Fibroblast of the aortic adventitia (primary cell): ENCODE data around the gene TLK2. TPM values are rescaled to one million over a fixed set of nuclear protein-coding genes. Genes with fewer than 3 reads are reported as not detected.

Experiments used
- DNase-seq: peaks from one replicate; pipeline ENCODE4 v3.0.0-alpha.2; 2010; ENCODE audit warnings: low read depth
- H3K4me3 ChIP-seq: 2 replicates; pipeline ENCODE4 v1.5.1; 2011; ENCODE audit warnings: low read depth, mild to moderate bottlenecking, control low read depth, low read length, moderate library complexity
- total RNA-seq: library from RNA; depleted of rRNA; stranded (reverse); fragments of >200 nt; gene quantifications from 2 replicates; pipeline ENCODE4 v1.2.3, GENCODE V29; 2012; ENCODE audit warnings: low replicate concordance
- TF ChIP-seq, protein P1 (sequence below): IDR thresholded peaks from 2 replicates; pipeline ENCODE4 v1.5.1; 2011; ENCODE audit warnings: mild to moderate bottlenecking, low read length, control low read depth, inconsistent platforms; ENCODE audit not compliant: insufficient read depth

Gene TLK2
- total RNA-seq, 1 donor = 39.1 TPM

DNA sequence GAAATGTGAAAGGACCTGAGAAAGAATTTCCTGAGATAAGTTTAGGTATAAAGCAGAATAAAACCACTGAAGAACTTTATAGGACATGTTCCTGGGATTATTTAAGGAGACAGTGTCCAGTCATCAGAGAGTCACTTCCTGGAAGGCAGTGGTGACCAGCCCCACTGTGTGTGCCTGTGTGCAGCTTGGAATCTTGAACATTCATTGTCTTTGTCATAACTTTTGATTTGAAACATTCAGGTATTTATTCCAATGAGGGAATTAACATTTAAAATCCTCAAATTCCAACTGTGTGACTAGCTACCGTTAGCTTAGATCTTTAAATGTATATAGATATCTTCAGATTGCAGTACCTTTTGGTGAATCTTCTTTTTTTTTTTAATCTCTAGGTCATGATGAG is 87.2 kb downstream of the TLK2 start:
- TF ChIP-seq, protein P1, sequence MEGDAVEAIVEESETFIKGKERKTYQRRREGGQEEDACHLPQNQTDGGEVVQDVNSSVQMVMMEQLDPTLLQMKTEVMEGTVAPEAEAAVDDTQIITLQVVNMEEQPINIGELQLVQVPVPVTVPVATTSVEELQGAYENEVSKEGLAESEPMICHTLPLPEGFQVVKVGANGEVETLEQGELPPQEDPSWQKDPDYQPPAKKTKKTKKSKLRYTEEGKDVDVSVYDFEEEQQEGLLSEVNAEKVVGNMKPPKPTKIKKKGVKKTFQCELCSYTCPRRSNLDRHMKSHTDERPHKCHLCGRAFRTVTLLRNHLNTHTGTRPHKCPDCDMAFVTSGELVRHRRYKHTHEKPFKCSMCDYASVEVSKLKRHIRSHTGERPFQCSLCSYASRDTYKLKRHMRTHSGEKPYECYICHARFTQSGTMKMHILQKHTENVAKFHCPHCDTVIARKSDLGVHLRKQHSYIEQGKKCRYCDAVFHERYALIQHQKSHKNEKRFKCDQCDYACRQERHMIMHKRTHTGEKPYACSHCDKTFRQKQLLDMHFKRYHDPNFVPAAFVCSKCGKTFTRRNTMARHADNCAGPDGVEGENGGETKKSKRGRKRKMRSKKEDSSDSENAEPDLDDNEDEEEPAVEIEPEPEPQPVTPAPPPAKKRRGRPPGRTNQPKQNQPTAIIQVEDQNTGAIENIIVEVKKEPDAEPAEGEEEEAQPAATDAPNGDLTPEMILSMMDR = no peak
- H3K4me3 ChIP-seq = no peak overlapping the region
- DNase-seq = peak; percentile 59

DNA sequence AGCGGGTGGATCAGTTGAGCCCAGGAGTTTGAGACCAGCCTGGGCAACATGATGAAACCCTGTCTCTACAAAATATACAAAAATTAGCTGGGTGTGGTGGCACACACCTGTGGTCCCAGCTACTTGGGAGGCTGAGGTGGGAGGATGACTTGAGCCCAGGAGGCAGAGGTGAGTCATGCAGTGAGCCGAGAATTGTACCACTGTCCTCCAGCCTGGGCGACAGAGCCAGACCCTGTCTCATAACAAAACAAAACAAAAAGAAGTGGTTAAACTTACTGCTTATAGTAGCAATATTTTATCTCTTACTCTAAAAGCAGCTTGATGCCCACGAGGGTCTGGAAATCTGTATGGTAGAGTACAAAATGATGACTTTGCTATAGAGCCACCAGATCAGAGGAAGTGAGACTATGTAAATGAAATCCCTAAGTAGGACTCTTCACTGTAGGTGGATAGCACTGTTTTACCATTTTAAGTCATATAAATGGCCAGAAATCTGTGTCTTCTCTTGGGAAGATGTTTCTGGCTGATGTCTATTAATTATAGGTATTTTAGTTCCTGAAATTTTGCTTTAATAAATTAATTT is 88.5 kb downstream of the TLK2 start:
- no peak overlapping the region for H3K4me3 ChIP-seq
- TF ChIP-seq, protein P1 = no peak
- DNase-seq = no peak

DNA sequence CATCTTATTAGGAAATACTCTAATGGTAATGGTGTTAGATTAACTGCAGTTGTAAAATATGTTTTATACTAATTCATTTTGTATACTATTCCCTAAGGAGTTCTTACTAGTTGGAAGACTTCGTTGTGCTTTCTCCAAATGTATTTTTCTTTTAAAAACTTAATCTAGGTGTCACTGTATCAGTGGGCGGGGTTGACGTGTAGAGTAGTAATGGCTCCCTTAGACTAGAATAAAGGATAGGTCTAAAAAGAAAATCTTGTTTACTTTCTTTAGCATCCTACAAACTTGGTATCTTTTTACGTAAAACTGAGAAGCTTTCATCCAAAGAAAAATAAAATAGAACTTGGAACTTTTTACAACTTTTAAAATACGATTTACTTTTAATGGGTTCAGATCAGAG is 93.9 kb downstream of the TLK2 start:
- no peak overlapping the region for H3K4me3 ChIP-seq
- TF ChIP-seq, protein P1 = no peak
- peak; percentile 28 for DNase-seq

DNA sequence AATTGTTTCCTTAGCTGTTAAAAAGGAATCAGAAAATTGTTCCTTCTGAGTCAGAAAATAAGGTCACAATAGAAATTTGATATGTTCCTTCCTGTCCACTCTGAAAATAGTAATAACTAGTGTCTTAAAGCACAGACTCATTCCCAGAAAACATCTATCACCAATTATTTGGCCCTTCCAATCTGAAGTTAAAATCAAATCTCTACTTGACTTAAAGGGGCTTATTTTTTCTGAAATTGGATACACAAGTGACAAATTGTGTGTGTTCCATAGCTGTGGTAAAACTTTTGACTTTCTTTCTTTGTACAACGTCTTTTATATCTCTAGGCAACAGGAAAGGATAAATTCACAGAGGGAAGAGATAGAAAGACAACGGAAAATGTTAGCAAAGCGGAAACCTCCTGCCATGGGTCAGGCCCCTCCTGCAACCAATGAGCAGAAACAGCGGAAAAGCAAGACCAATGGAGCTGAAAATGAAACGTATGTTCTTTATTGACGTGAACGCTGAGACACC is 94.3 kb downstream of the TLK2 start:
- no peak overlapping the region for H3K4me3 ChIP-seq
- peak; percentile 46 for DNase-seq
- TF ChIP-seq, protein P1 = no peak

DNA sequence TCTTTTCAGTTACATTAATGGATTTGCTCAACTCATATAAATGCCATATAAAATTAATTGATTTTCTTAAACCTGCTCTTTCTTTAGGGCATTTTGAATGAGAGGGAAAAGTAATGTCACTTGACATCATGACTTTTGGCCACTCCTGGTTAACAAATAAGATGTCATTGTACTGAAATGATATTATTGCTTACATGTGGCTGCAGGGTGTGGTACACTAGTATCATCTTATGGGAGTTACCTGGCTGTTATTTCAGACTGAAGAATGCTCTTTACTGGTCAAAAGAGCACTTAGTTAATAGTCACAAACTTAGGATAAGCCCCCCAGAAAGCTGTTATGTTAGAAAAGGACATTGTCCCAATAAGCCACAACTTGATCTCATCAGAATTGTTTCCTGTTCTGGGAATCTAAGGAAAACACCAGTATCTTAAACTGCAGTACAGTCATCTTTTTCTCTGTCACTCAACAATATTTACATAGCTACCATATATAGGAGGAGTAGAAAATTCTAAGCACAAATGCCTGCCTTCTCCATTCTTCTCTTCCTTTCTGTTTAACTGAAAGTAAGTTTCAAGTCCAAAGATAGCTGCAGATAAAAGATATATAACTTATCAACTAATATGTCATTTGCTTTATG is 95.0 kb downstream of the TLK2 start:
- TF ChIP-seq, protein P1 = no peak
- no peak for DNase-seq
- no peak overlapping the region for H3K4me3 ChIP-seq

DNA sequence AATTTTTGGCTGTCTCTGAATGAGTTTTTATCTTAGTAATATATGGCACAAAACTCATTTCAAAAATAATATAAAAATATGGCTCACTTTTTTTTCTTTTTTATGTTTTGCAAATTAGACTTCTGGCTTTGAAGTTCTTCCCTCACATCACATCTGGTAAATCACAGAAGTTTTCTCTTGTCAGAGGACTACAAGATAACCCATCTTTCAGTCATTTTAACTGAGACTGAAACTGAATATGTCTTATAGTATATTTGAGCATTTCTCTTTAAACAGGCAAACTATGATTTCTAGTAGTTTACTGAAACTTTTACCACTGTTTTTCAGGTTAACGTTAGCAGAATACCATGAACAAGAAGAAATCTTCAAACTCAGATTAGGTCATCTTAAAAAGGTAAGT is 97.8 kb downstream of the TLK2 start:
- no peak for DNase-seq
- TF ChIP-seq, protein P1 = no peak

More for the DNA sequence above, 97.8 kb downstream of the TLK2 start:
- no peak overlapping the region for H3K4me3 ChIP-seq
